ENCODE results near the gene WHRN. TPM values are rescaled to one million over a fixed set of nuclear protein-coding genes. Genes with fewer than 3 reads are reported as not detected.

WHRN gene
- total and polyA plus RNA-seq, 2 of the 8 experiments (the other 6 are each of a cell fraction or from before 2014, with no cell fraction given): 4.4 to 7.7 TPM

- no peak overlapping the region for H4K91ac ChIP-seq (replicated peaks; ENCODE audit: insufficient read length, low read length)
- no peaks in the 10 kb centered on the region for H3K9me3 ChIP-seq (ENCODE audit: insufficient read depth in 2 of 2, low read depth in 1 of 2, low read length in 1 of 2)
- no peak overlapping the region for H3K56ac ChIP-seq (replicated peaks; ENCODE audit: insufficient read length, low read depth, low read length)
- DNase-seq (ENCODE audit: low read depth in 1 of 2, low spot score in 2 of 2): no peak
- H3K4me1 ChIP-seq (replicated peaks in 1 of 4; ENCODE audit: control insufficient read depth in 3 of 4, insufficient read depth in 4 of 4, low read length in 3 of 4): peaks cover 7 to 17% (median 11%) of the 10 kb centered on the region in 4 experiments
- H3K79me2 ChIP-seq (ENCODE audit: control insufficient read depth in 1 of 2, insufficient read depth in 2 of 2, low read length in 2 of 2): no peaks in the 10 kb centered on the region
- no peak overlapping the region for H3K4me2 ChIP-seq (ENCODE audit: insufficient read depth in 1 of 2, low read depth in 2 of 2, low read length in 2 of 2)
- POLR2A ChIA-PET (ENCODE audit: partially characterized antibody): interaction anchor here (1.0 kb wide), 3 partner anchors 9 to 30 kb away, joined by 3 to 4 read pairs (median 3); no protein-coding TSS in a partner anchor
- H2BK15ac ChIP-seq (ENCODE audit: low read length): no peak overlapping the region
- CTCF ChIA-PET (ENCODE audit: partially characterized antibody): interaction anchor here (0.7 to 1.9 kb wide), 8 partner anchors 12 to 27 kb away, joined by 3 to 6 read pairs (median 4); no protein-coding TSS in a partner anchor
- no peak overlapping the region for H3K27ac ChIP-seq (ENCODE audit: low read depth, low read length)
- H2AK5ac ChIP-seq (ENCODE audit: low read depth, low read length): no peak overlapping the region
- H3K9ac ChIP-seq (replicated peaks in 1 of 4; ENCODE audit: extremely low read depth in 1 of 4, low read depth in 3 of 4, low read length in 3 of 4): no peak overlapping the region
- no peak overlapping the region for H2BK20ac ChIP-seq (ENCODE audit: low read length)
- no peak overlapping the region for H2AFZ ChIP-seq (ENCODE audit: low read length)
- 96% methylated on average over 5 of the region's 5 CpGs; no CpG with 5 or more reads in 1 of the 2 experiments for WGBS, 2 experiments (ENCODE audit: extremely low coverage in 1 of 2, insufficient coverage in 1 of 2, insufficient read length in 1 of 2, insufficient replicate concordance in 2 of 2, low coverage in 1 of 2, low lambda C conversion rate in 2 of 2, missing lambda C conversion rate in 1 of 2)
- no peaks in the 10 kb centered on the region for H3K79me1 ChIP-seq (ENCODE audit: low read depth, low read length)
- H3K23ac ChIP-seq (ENCODE audit: insufficient read length): no peak overlapping the region
- no peak for FAIRE-seq
- no peak overlapping the region for H2BK5ac ChIP-seq (ENCODE audit: low read depth, low read length)
- H3K14ac ChIP-seq (ENCODE audit: insufficient read length): no peak overlapping the region
- H2BK12ac ChIP-seq (ENCODE audit: low read depth, low read length): no peak overlapping the region
- peaks cover 0 to 2% of the 10 kb centered on the region in 2 experiments for H4K20me1 ChIP-seq (replicated peaks in 1 of 2; ENCODE audit: control insufficient read depth in 1 of 2, insufficient read depth in 2 of 2, low read length in 2 of 2)
- no peak overlapping the region for H3K18ac ChIP-seq (ENCODE audit: extremely low read depth, low read length)
- H3K36me3 ChIP-seq (ENCODE audit: control insufficient read depth in 2 of 4, insufficient read depth in 4 of 4, low read length in 3 of 4): peaks cover 2 to 17% (median 4%) of the 10 kb centered on the region in 4 experiments; a peak in 4 of 8 replicates
- H2BK120ac ChIP-seq (replicated peaks; ENCODE audit: low read depth, low read length): no peak overlapping the region
- no peak overlapping the region for H3K4me3 ChIP-seq (ENCODE audit: extremely low read depth in 1 of 4, insufficient read depth in 2 of 4, low read depth in 3 of 4, low read length in 4 of 4)
- H3K4ac ChIP-seq (replicated peaks; ENCODE audit: insufficient read length, low read depth, low read length): no peak overlapping the region
- H3K23me2 ChIP-seq (ENCODE audit: low read depth, low read length): no peaks in the 10 kb centered on the region; the same call in 1 of the 2 replicates
- H3K27me3 ChIP-seq (replicated peaks in 1 of 4; ENCODE audit: control insufficient read depth in 3 of 4, extremely low read depth in 1 of 4, insufficient read depth in 3 of 4, low read length in 3 of 4): no peaks in the 10 kb centered on the region
- H4K5ac ChIP-seq (ENCODE audit: insufficient read length, low read depth, low read length): no peak overlapping the region
- 0 out of 2 replicates have a peak overlapping the region, but pooled peaks have one; percentile 7 for H4K8ac ChIP-seq (ENCODE audit: extremely low read depth, insufficient read depth, low read length)
Measured at GRCh38 chr9:114378883-114379282, 126.4 kb downstream of the WHRN start.

Data from H1 (cell line).